Measurements from ENCODE around the gene XIRP2. TPM values are rescaled to one million over a fixed set of nuclear protein-coding genes. Genes with fewer than 3 reads are reported as not detected.
A peak's percentile ranks its signal among the peaks of the same experiment; 100 is the strongest.

Gene XIRP2
- total and polyA plus RNA-seq, 2 of the 13 experiments (the other 11 are each of a cell fraction or from before 2014, with no cell fraction given), result 0.04 to 0.05 TPM

- no TSS peak for BruUV-seq (replicated peaks)
- H3K36me3 ChIP-seq (replicated peaks in 1 of 2; ENCODE audit: control insufficient read depth in 1 of 2, insufficient read depth in 2 of 2, low read length in 2 of 2), result no peaks in the 10 kb centered on the region
- intact Hi-C loops (cut with micrococcal nuclease; ENCODE audit: unreplicated experiment), result loop anchor here (1.0 to 10.0 kb wide), 2 partner anchors 356 to 660 kb away; no protein-coding TSS in a partner anchor
- H3K27me3 ChIP-seq (ENCODE audit: control insufficient read depth in 1 of 2, insufficient read depth in 2 of 2, low read length in 2 of 2), result no peaks in the 10 kb centered on the region
- no peaks in the 10 kb centered on the region for H4K20me1 ChIP-seq (ENCODE audit: insufficient read depth, low read length)
- no peak overlapping the region for H3K4me2 ChIP-seq (ENCODE audit: low read depth, low read length)
- FAIRE-seq (no peak), DNase-seq (ENCODE audit: low spot score) (no peak), ATAC-seq (no peak; the same call in 2 of the 3 replicates)
- H2AFZ ChIP-seq (ENCODE audit: low read length), result no peak overlapping the region
- no peak overlapping the region for H3K27ac ChIP-seq (ENCODE audit: extremely low read length, insufficient read depth, low read length)
- no peaks in the 10 kb centered on the region for H3K79me2 ChIP-seq (ENCODE audit: insufficient read depth, low read length)
- no peaks in the 10 kb centered on the region for H3K9me3 ChIP-seq (ENCODE audit: low read length)
- ChIA-PET CTCF (ENCODE audit: low intra/inter-chr PET ratio, low total read pairs) (no interaction called here), POLR2A (no interaction called here)
- H3K9ac ChIP-seq (ENCODE audit: insufficient read depth, low read depth, low read length), result no peak overlapping the region
- WGBS (ENCODE audit: low lambda C conversion rate), result 5% methylated on average over 2 of the region's 2 CpGs
- in situ Hi-C loops (cut with HindIII; ENCODE audit: extremely low pct_ligation_motif_present, low pct_unique_long_range_greater_than_20kb), result loop anchor here (25.0 kb wide), 1 partner anchor 1217 kb away; no protein-coding TSS in a partner anchor
- no peak overlapping the region for H3K4me3 ChIP-seq (replicated peaks in 1 of 3; ENCODE audit: insufficient read depth in 1 of 3, low read depth in 2 of 3, low read length in 3 of 3)
- H3K4me1 ChIP-seq (ENCODE audit: insufficient read depth, low read length), result no peaks in the 10 kb centered on the region
- no peak for TF ChIP-seq RXRA (CRISPR knock-in tag; IDR thresholded peaks at IDR 0.05)
- peak; percentile 35 for TF ChIP-seq CTCF (CRISPR knock-in tag; IDR thresholded peaks at IDR 0.05)
- TF ChIP-seq RORA (CRISPR knock-in tag; IDR thresholded peaks at IDR 0.05), result no peak
- TF ChIP-seq STAG1 (CRISPR knock-in tag; IDR thresholded peaks at IDR 0.05), result peak; percentile 52
- TF ChIP-seq SMC3 (IDR thresholded peaks at IDR 0.05; ENCODE audit: low read length), result peak; percentile 26; the same call in 1 of the 2 replicates
Measured at GRCh38 chr2:166895243-166895642, 7.0 kb downstream of the XIRP2 start.

- H2AFZ ChIP-seq (ENCODE audit: low read length), result no peak overlapping the region
- no peaks in the 10 kb centered on the region for H3K9me3 ChIP-seq (ENCODE audit: low read length)
- no peaks in the 10 kb centered on the region for H3K4me1 ChIP-seq (ENCODE audit: insufficient read depth, low read length)
- CTCF ChIA-PET (ENCODE audit: low intra/inter-chr PET ratio, low total read pairs), result no interaction called here
- POLR2A ChIA-PET, result no interaction called here
- H3K36me3 ChIP-seq (replicated peaks in 1 of 2; ENCODE audit: control insufficient read depth in 1 of 2, insufficient read depth in 2 of 2, low read length in 2 of 2), result no peaks in the 10 kb centered on the region
- no peak overlapping the region for H3K4me2 ChIP-seq (ENCODE audit: low read depth, low read length)
- DNase-seq (ENCODE audit: low spot score), result no peak
- no peaks in the 10 kb centered on the region for H3K27me3 ChIP-seq (ENCODE audit: control insufficient read depth in 1 of 2, insufficient read depth in 2 of 2, low read length in 2 of 2)
- no TSS peak for BruUV-seq (replicated peaks)
- ATAC-seq, result no peak
- H4K20me1 ChIP-seq (ENCODE audit: insufficient read depth, low read length), result no peaks in the 10 kb centered on the region
- intact Hi-C loops (cut with micrococcal nuclease; ENCODE audit: unreplicated experiment) (loop anchor here (10.0 kb wide), 1 partner anchor 657 kb away; no protein-coding TSS in a partner anchor), in situ Hi-C loops (cut with HindIII; ENCODE audit: extremely low pct_ligation_motif_present, low pct_unique_long_range_greater_than_20kb) (loop anchor here (25.0 kb wide), 1 partner anchor 1215 kb away; no protein-coding TSS in a partner anchor)
- H3K79me2 ChIP-seq (ENCODE audit: insufficient read depth, low read length), result no peaks in the 10 kb centered on the region
- no peak for FAIRE-seq
- H3K27ac ChIP-seq (ENCODE audit: extremely low read length, insufficient read depth, low read length), result no peak overlapping the region
- H3K9ac ChIP-seq (ENCODE audit: insufficient read depth, low read depth, low read length), result no peak overlapping the region
- no peak overlapping the region for H3K4me3 ChIP-seq (replicated peaks in 1 of 3; ENCODE audit: insufficient read depth in 1 of 3, low read depth in 2 of 3, low read length in 3 of 3)
- no peak for TF ChIP-seq PAXIP1 (CRISPR knock-in tag; conservative IDR thresholded peaks at IDR 0.05)
- no peak for TF ChIP-seq ZNF557 (CRISPR knock-in tag; IDR thresholded peaks at IDR 0.05)
- no peak for TF ChIP-seq BORCS8-MEF2B (CRISPR knock-in tag; IDR thresholded peaks at IDR 0.05)
- no peak for TF ChIP-seq YY1 (IDR thresholded peaks at IDR 0.05; ENCODE audit: insufficient read depth, insufficient replicate concordance, low read depth, low read length)
- TF ChIP-seq REL (CRISPR knock-in tag; conservative IDR thresholded peaks at IDR 0.05), result no peak
- no peak for TF ChIP-seq RFXAP (CRISPR knock-in tag; IDR thresholded peaks at IDR 0.05; ENCODE audit: borderline replicate concordance)
- TF ChIP-seq THYN1 (CRISPR knock-in tag; IDR thresholded peaks at IDR 0.05; ENCODE audit: borderline replicate concordance, low read depth), result no peak
- TF ChIP-seq XRCC5 (optimal IDR thresholded peaks at IDR 0.05; ENCODE audit: low read length), result no peak
- TF ChIP-seq ZNF766 (CRISPR knock-in tag; IDR thresholded peaks at IDR 0.05; ENCODE audit: borderline replicate concordance), result no peak
- TF ChIP-seq TBL1XR1 (IDR thresholded peaks at IDR 0.05; ENCODE audit: borderline replicate concordance, low read length, partially characterized antibody), result no peak
Measured at GRCh38 chr2:166897666-166898065, 9.4 kb downstream of the XIRP2 start.
